Activated B cell treated with CpG ODN at 0.5 μM for 24 hours (primary cell): ENCODE data around the gene MYO7A. TPM values are rescaled to one million over a fixed set of nuclear protein-coding genes. Genes with fewer than 3 reads are reported as not detected.

Experiments
- ATAC-seq: fragments of 200-7000 bp; cut with Tn5 transposase; one replicate; pipeline ENCODE4 v1.10.0; 2021; ENCODE audit warnings: low read depth, mild to moderate bottlenecking, moderate library complexity
- CTCF ChIA-PET: fragments of 350-600 bp; sonication (Branson Sonifier 250); formaldehyde crosslinking; loops from one replicate; lab custom pipeline; 2021; ENCODE audit warnings: antibody characterized with exemption; lab: Charles Lee
- POLR2A ChIA-PET: fragments of 350-600 bp; sonication (Branson Sonifier 250); formaldehyde crosslinking; loops from one replicate; lab custom pipeline; 2021; ENCODE audit warnings: antibody characterized with exemption; lab: Charles Lee
- DNase-seq: peaks from one replicate; pipeline ENCODE4 v3.0.0; 2022
- H3K27ac Mint-ChIP-seq: one replicate; pipeline ENCODE4 v1.8.0; 2020; ENCODE audit warnings: mixed read lengths
- H3K27me3 Mint-ChIP-seq: one replicate; pipeline ENCODE4 v1.8.0; 2021; ENCODE audit warnings: mixed read lengths
- H3K36me3 Mint-ChIP-seq: one replicate; pipeline ENCODE4 v1.8.0; 2021; ENCODE audit warnings: low read depth, mixed read lengths
- H3K4me1 Mint-ChIP-seq: one replicate; pipeline ENCODE4 v1.8.0; 2021; ENCODE audit warnings: mixed read lengths
- H3K4me3 Mint-ChIP-seq: one replicate; pipeline ENCODE4 v1.8.0; 2020; ENCODE audit warnings: mild to moderate bottlenecking, mixed read lengths
- H3K9me3 Mint-ChIP-seq: one replicate; pipeline ENCODE4 v1.8.0; 2020; ENCODE audit warnings: mixed read lengths
- intact Hi-C: fragments of 100-400 bp; cut with micrococcal nuclease; formaldehyde crosslinking; loops from one replicate; pipeline ENCODE4 v1.15.1; 2024
- total RNA-seq: library from RNA; stranded (reverse); gene quantifications from 2 replicates; pipeline ENCODE4 v1.2.3, GENCODE V29; 2022
- TF ChIP-seq, protein P1 (sequence below): fragments of 200-600 bp; IDR thresholded peaks from one replicate; pipeline ENCODE4 v1.8.0; 2022; ENCODE audit warnings: antibody characterized with exemption, mild to moderate bottlenecking

MYO7A gene
- total RNA-seq, 1 donor from 2014 or later, result 5.4 TPM

DNA sequence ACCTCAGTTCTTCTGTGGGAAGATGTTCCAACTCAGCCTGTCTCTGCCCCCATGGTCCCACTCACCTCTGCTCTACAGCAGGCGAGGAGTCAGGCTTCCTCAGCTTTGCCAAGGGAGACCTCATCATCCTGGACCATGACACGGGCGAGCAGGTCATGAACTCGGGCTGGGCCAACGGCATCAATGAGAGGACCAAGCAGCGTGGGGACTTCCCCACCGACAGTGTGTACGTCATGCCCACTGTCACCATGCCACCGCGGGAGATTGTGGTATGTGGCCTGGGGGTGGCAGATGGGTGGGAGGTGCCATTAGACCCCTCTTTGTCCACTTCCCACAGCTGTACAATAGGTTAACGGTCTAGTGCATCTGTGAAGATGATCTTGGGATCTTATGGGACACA is 73.3 kb downstream of the MYO7A start:
- DNase-seq (peak; percentile 12), ATAC-seq (no peak)
- Mint-ChIP-seq H3K4me3 (no peak overlapping the region), H3K4me1 (no peaks in the 10 kb centered on the region), H3K36me3 (no peaks in the 10 kb centered on the region), H3K9me3 (no peaks in the 10 kb centered on the region), H3K27me3 (peaks cover under 1% of the 10 kb centered on the region), H3K27ac (no peak overlapping the region)
- CTCF ChIA-PET, result no interaction called here
- intact Hi-C loops, result no loop called here
- POLR2A ChIA-PET, result no interaction called here
- TF ChIP-seq, protein P1, sequence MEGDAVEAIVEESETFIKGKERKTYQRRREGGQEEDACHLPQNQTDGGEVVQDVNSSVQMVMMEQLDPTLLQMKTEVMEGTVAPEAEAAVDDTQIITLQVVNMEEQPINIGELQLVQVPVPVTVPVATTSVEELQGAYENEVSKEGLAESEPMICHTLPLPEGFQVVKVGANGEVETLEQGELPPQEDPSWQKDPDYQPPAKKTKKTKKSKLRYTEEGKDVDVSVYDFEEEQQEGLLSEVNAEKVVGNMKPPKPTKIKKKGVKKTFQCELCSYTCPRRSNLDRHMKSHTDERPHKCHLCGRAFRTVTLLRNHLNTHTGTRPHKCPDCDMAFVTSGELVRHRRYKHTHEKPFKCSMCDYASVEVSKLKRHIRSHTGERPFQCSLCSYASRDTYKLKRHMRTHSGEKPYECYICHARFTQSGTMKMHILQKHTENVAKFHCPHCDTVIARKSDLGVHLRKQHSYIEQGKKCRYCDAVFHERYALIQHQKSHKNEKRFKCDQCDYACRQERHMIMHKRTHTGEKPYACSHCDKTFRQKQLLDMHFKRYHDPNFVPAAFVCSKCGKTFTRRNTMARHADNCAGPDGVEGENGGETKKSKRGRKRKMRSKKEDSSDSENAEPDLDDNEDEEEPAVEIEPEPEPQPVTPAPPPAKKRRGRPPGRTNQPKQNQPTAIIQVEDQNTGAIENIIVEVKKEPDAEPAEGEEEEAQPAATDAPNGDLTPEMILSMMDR, result no peak

DNA sequence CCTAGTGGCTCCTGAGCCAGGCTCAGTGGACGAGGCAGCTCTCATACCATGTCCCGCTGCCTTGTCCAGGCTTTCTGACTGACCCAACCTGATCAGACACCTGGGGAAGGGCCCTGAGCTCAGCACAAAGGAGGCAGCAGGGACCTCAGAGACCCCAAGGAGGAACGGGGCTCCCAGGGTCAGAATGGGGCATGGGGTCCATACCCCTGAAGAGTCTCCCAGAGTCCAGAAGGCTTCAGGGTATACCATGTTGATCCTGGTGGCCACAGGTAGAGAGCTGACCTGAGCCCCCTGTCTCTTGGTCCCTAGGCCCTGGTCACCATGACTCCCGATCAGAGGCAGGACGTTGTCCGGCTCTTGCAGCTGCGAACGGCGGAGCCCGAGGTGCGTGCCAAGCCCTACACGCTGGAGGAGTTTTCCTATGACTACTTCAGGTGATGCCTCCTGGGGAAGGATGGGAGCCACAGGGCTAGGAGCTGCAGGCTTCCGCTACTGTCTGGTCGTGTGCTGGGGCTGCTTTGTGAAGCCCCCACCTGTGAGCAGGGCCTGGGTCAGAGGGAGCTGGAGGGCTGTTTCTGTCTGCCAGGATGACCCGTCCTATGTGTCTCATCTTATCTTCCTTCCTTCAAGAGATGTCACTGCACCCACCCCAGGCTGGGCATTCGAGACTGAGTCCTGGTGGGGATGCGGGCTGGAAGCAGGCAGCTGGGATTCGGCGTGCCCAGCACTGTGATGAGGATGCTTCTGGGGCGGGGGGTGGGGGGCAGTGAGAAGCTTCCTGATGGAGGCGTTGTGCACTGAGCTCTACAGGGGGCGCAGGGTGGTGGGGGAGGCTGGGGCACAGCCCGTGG is 74.2 kb downstream of the MYO7A start:
- Mint-ChIP-seq H3K4me1 (no peaks in the 10 kb centered on the region), H3K4me3 (no peak overlapping the region), H3K27ac (no peak overlapping the region), H3K36me3 (no peaks in the 10 kb centered on the region), H3K27me3 (peaks cover 3% of the 10 kb centered on the region), H3K9me3 (no peaks in the 10 kb centered on the region)
- DNase-seq, result peak; percentile 7
- TF ChIP-seq, protein P1, result no peak
- ChIA-PET CTCF (no interaction called here), POLR2A (interaction anchor here (0.5 kb wide), 1 partner anchor 1804 kb away, joined by 6 read pairs; no protein-coding TSS in a partner anchor)
- intact Hi-C loops, result no loop called here
- no peak for ATAC-seq

DNA sequence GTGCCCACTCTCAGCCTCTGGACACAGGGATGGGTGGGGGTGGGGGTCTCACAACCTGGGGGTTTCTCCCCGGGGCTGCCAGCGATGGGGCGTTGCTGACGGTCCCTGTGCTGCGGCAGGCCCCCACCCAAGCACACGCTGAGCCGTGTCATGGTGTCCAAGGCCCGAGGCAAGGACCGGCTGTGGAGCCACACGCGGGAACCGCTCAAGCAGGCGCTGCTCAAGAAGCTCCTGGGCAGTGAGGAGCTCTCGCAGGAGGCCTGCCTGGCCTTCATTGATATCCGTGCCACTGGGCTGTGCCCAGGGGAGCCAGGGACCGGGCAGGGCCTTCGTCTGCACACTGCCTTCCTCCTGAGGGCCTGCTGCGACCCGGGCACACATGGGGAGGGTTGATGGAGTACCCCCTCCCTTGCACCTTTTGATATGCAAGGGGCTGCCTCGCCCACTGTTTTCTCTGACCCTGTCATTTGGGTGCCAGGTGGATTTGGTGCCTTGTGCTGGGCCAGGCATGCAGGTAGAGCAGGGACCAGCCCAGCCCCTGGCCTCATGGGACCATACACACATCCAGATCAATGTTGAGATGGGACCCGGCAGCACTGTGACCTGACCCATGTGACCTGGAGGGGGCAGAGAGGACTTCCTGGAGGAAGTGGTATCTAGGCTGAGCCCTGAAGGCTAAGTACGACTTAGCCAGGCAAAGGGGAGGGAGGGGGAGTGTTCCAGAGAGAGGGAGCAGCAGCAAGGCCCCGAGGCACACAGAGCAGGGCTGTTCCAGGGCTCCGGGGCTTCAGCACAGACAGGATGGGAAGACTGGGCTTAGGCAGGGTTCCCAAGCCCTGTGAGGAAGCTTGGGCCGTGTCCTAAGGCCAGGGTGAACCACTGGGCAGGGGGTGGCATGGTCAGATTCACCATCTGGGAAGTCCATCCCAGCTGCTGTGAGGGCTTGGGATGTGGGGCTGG is 75.2 kb downstream of the MYO7A start:
- Mint-ChIP-seq H3K4me1 (no peaks in the 10 kb centered on the region), H3K27me3 (peaks cover 3% of the 10 kb centered on the region), H3K27ac (no peak overlapping the region), H3K9me3 (no peaks in the 10 kb centered on the region), H3K4me3 (no peak overlapping the region), H3K36me3 (no peaks in the 10 kb centered on the region)
- POLR2A ChIA-PET, result no interaction called here
- TF ChIP-seq, protein P1, result no peak
- ATAC-seq (no peak), DNase-seq (peak; percentile 12)
- CTCF ChIA-PET, result no interaction called here
- intact Hi-C loops, result no loop called here

DNA sequence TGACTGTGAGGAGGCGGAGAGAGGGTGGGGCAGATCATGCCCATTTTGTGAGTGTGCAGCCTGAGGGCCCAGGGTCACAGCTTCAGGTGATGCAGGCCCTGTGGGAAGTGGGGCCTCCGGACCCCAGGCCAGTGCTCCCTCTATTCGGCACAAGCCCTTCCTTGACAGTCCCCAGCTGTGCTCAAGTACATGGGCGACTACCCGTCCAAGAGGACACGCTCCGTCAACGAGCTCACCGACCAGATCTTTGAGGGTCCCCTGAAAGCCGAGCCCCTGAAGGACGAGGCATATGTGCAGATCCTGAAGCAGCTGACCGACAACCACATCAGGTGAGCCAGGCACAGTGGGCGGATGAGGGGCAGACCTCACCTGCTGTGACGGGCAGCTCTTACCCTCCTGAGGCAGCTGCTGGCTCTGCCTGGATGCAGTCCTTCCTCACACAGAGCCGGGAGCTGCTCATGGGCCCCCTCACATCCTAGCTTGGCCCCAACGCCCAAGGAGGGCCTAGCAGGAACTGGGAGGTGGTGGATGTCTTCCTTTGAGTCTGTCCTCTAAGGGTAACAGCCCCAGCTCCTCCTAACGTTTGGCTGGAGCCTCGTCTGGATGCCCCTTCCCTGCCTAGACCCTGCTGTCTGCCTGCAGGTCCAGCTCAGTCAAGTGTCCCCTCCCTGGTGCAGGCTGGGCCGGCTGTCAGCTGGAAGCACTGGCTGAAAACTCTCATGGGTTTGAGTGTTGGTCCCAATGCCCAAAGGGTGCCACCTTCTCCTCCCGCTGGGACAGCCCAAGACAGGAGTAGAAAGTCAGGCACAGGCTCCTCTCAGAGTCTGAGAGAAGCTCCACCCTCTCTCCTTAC is 76.1 kb downstream of the MYO7A start:
- H3K36me3 Mint-ChIP-seq, result no peaks in the 10 kb centered on the region
- no peak overlapping the region for H3K4me3 Mint-ChIP-seq
- CTCF ChIA-PET, result no interaction called here
- TF ChIP-seq, protein P1, result no peak
- POLR2A ChIA-PET, result no interaction called here
- no peaks in the 10 kb centered on the region for H3K9me3 Mint-ChIP-seq
- no peak for ATAC-seq
- H3K27ac Mint-ChIP-seq, result no peak overlapping the region
- H3K4me1 Mint-ChIP-seq, result no peaks in the 10 kb centered on the region
- DNase-seq, result peak; percentile 10
- intact Hi-C loops, result no loop called here
- H3K27me3 Mint-ChIP-seq, result peaks cover 3% of the 10 kb centered on the region
